HUES48 (cell line): Measurements from ENCODE around the gene TNRC18.
"Not testable (repeated sequence)": the region's sequence is repeated elsewhere in the genome, so short reads cannot be mapped to it uniquely, and the experiment has no call there.

ENCODE experiments used
- H3K27ac ChIP-seq: one replicate; pipeline ENCODE4 v1.7.0; 2013; ENCODE audit warnings: low read depth, low read length, inconsistent platforms
- H3K27me3 ChIP-seq: 2 replicates; pipeline ENCODE4 v1.6.1; 2013; ENCODE audit warnings: mild to moderate bottlenecking, low read length; ENCODE audit not compliant: control insufficient read depth, insufficient read depth
- H3K36me3 ChIP-seq: 2 replicates; pipeline ENCODE4 v1.6.1; 2013; ENCODE audit warnings: low read length; ENCODE audit not compliant: control insufficient read depth, insufficient read depth
- H3K4me1 ChIP-seq: 2 replicates; pipeline ENCODE4 v1.6.1; 2013; ENCODE audit warnings: mild to moderate bottlenecking, low read length; ENCODE audit not compliant: control insufficient read depth, insufficient read depth
- H3K4me3 ChIP-seq: 2 replicates; pipeline ENCODE4 v1.5.1; 2013; ENCODE audit warnings: mild to moderate bottlenecking, low read depth, low read length
- H3K9ac ChIP-seq: 2 replicates; pipeline ENCODE4 v1.6.1; 2013; ENCODE audit warnings: mild to moderate bottlenecking, low read depth, low read length, moderate library complexity
- H3K9me3 ChIP-seq: 2 replicates; pipeline ENCODE4 v1.6.1; 2013; ENCODE audit warnings: low read length; ENCODE audit not compliant: control insufficient read depth, insufficient read depth

Gene TNRC18

DNA sequence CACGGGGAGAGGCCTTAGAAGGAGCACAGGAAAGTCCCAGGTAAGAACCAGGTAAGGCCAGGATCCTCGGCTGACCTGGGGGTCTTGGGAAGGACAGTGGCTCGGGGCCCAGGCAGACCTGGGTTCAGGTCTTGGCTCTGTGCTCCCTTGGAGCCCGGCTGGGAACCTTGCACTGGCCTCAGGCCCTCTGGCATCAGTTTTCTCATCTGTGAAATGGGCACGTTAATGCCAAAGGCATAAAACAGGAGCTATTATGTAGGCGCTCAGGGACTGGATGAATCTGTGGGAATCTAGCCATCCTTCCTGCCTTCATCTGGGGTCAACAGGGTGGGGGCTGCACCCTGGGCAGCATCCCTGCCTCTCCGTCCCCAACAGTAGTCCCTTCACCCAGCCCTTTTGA is 149.2 kb downstream of the TNRC18 start:
- Histone ChIP-seq H3K9me3 (no peaks in the 10 kb centered on the region), H3K9ac (no peak overlapping the region), H3K4me1 (no peaks in the 10 kb centered on the region), H3K4me3 (no peak overlapping the region), H3K36me3 (no peaks in the 10 kb centered on the region), H3K27ac (no peak overlapping the region), H3K27me3 (no peaks in the 10 kb centered on the region)

DNA sequence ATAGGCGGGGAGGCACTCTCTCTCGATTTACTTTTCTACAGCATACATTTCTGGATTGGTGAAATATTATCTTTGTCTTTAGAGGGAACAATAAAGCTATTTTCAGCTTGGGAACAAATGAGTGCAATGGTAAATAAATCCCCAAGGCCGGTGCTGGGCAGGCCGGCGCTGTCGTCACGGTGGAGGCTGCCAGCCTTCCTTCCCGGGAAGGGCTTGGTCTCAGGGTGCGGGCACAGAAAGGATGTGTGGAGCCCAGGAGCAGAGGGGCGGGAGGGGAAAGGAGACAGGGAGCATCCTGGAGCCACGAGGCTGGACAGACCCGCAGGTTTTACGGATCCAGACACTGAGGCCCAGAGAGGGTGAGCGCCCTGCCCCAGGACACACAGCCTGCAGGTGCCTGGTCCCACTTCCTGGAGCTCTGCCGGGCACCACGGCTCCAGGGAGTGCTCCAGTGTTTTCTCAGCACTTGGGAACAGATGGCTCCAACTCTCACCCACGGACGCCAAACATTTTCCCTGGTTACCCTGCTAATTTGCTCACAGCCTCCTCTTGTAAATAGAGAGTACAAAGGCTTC is 149.7 kb downstream of the TNRC18 start:
- not testable (repeated sequence) for H3K27ac ChIP-seq, H3K4me1 ChIP-seq, H3K36me3 ChIP-seq, H3K4me3 ChIP-seq, H3K9me3 ChIP-seq, H3K9ac ChIP-seq, H3K27me3 ChIP-seq

DNA sequence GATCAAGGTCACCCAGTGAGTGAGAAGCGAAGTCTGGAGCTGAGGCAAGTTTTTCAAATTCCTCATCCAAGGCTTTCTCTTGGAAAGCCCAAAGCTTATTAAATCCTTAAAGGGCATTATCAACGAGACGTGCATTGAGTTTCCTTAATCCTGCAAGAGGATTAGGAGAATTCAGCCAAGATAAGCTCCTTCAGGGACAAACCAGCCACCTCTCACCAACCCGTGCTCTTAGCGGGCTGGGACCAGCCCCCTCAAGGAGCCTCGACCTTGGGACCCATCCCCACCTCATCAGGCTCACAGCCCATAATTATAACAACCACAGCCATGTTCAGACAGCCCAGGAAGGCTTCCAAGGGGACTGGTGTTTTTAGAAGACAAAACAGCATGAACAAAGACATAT is 152.8 kb downstream of the TNRC18 start:
- no peak overlapping the region for H3K9ac ChIP-seq
- H3K36me3 ChIP-seq: no peaks in the 10 kb centered on the region
- no peak overlapping the region for H3K4me3 ChIP-seq
- H3K27me3 ChIP-seq: no peaks in the 10 kb centered on the region
- peaks cover 4% of the 10 kb centered on the region; the same call in 1 of the 2 replicates for H3K4me1 ChIP-seq
- no peaks in the 10 kb centered on the region for H3K9me3 ChIP-seq
- H3K27ac ChIP-seq: no peak overlapping the region

DNA sequence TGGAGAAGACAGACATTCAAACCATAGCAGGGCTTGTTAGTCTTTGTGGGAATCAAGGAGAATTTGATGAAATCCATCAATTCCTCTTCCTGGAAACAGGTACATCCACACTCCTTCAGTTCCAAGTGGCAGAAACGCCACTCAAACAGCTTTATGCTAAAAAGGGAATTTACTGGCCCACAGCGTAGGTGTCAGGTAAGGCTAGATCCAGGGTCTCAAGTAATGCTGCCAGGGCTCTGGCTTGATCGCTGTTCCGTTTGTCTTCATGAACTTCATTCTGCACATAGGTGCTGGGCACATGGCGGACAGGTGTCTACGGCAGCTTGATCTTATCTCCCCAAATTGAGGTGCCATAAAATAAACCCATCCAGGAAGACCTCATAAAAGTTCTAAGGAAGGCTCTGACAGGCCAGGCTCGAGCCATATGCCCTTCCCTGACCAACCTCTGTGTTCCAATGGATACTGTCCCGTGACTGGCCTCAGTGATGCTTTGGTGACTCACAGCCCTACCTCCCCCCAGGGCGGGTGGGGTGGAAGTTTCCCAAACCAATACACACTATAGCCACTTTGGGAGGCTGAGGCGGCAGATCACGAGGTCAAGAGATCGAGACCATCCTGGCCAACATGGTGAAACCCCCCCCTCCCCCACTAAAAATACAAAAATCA is 153.5 kb downstream of the TNRC18 start:
- H3K27me3 ChIP-seq, H3K4me3 ChIP-seq, H3K27ac ChIP-seq, H3K36me3 ChIP-seq, H3K4me1 ChIP-seq, H3K9ac ChIP-seq, H3K9me3 ChIP-seq: not testable (repeated sequence)

DNA sequence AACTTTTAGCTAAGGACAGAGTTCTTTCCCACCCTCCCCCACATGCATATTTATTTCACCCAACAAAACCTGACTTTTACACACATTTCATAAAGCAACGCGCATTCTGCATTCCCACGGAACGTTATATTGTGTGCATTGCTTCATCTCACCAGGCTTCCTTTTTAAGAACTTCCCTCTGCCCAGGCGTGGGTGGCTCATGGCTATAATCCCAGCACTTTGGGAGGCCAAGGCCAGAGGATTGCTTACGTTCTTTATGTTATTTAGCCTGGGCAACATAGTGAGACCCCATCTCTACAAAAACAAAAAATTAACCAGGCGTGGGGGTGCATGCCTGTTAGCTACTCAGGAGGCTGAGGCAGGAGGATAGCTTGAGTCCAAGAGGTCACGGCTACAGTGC is 155.8 kb downstream of the TNRC18 start:
- not testable (repeated sequence) for H3K4me3 ChIP-seq, H3K9me3 ChIP-seq, H3K27me3 ChIP-seq, H3K9ac ChIP-seq, H3K36me3 ChIP-seq, H3K4me1 ChIP-seq, H3K27ac ChIP-seq

DNA sequence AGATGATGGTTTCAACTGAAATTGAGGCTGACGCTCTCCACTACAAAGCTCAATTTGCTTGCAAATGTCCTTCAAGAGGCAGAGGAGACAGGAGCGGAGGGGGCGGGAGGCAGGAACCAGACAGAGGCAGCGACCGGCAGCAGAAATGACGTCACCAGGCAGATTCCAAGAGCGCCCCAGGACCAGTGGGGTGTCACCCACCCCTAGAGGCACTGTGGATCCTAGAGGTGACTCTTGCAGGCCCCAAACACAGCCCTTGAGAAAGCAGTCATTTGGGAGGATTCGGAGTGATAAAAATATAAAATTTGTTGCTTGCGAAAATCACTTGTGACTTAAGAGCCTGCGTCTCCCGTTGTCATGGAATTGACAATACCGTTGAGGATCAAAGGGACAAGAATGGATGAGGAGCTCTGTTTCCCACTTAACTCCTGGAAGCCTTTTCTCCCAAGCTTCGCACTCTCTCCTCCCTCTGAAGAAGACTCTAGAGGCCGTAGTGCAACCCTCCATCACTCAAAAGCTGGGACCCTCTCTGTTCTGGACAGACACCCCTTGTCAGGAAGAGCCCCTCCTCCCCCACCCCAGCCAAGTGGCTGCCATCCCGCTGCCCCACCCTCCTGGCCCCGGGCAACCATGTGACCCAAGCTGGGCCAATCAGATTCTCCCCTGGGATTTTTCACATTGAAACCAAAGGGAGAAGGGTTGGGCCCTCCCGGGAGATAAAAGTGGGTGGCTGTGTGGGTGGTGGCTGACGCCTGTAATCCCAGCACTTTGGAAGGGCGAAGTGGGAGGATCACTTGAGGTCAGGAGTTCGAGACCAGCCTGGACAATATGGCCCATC is 157.2 kb downstream of the TNRC18 start:
- no peaks in the 10 kb centered on the region for H3K9me3 ChIP-seq
- no peak overlapping the region for H3K9ac ChIP-seq
- H3K27me3 ChIP-seq: no peaks in the 10 kb centered on the region
- H3K4me1 ChIP-seq: peaks cover 4% of the 10 kb centered on the region; the same call in 1 of the 2 replicates
- H3K27ac ChIP-seq: no peak overlapping the region
- no peaks in the 10 kb centered on the region for H3K36me3 ChIP-seq
- H3K4me3 ChIP-seq: no peak overlapping the region

DNA sequence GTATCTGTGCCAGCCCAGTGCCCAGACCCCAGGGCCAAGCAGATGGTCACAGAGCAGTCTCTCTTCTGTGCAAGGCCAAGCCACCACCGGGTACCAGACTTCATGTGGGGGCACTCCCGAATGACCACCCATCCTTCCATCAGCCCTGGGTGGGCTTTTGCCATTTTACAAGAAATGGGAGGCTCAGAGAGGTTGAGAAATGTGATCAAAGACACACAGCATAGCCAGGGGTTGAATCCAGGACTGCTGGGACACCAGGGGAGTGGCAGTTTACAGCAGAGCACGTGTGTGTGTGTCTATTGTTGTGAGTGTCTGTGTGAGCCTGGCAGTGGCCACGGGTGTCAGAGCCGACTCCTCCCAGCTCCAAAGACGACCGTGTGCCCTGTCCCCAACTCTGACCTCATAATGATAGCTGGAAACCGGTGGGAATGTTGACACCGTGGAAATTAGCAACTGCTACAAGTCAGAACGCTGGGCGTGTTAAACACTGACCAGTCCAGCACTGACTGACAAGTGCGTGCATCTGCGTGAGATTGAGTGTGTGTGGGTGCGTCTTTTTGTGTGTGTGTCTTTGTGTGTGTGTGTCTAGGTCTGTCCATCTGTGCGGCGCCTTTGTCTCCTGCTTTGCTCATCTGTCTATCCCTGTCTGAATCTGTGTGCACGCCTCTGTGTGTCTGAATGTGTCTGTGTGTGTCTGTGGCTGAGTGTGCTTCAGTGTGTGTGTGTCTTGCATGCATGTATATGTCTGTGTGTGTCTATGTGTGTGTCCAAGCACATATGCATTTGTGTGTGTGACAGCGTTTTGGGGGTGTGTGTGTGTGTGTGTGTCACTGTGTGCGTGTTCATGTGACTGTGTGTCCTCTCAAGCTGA is 158.1 kb downstream of the TNRC18 start:
- H3K9me3 ChIP-seq: no peaks in the 10 kb centered on the region
- H3K27ac ChIP-seq: no peak overlapping the region
- no peak overlapping the region for H3K9ac ChIP-seq
- H3K4me3 ChIP-seq: no peak overlapping the region
- no peaks in the 10 kb centered on the region for H3K27me3 ChIP-seq
- no peaks in the 10 kb centered on the region for H3K36me3 ChIP-seq
- H3K4me1 ChIP-seq: peaks cover 4% of the 10 kb centered on the region; the same call in 1 of the 2 replicates

DNA sequence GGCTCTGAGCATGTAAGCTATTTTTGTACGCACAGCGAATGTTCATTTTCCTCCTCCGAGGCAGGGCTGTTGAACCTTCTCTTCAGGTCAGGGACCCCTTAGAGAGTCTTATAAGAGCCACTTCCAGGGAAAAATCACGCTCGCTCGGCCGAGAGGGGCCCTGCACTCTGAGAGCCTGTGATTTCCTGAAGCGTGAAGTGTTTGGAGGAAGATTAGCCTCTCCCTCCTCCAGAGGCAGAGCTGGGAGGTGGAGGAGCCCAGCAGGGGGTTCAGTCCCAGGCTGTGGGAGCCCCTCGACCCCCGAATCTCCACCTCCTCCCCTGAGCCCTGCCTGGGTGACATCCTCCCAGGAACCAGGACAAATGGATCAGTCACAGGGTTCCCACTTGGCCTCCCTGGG is 160.6 kb downstream of the TNRC18 start:
- H3K4me1 ChIP-seq, H3K4me3 ChIP-seq, H3K9me3 ChIP-seq: not testable (repeated sequence)

DNA sequence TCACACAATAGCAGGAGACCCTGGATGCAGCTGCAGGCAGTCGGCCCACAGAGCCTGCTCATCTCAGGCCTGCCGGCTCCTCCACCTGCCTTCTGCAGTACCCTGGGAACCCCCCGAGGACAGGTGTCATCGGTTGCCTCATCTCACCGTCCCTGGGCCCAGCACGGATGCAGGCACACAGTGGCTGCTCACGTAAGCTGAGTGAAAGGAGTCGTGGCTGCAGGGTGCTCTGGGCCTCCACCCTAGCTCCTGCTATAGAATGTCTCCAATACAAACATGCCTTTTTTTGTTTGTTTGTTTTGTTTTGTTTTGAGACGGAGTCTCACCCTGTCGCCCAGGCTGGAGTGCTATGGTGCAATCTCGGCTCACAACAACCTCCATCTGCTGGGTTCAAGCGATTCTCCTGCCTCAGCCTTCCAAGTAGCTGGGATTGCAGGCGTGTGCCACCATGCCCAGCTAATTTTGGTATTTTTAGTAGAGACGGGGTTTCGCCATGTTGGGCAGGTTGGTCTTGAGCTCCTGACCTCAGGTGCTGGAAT is 163.0 kb downstream of the TNRC18 start:
- H3K4me1 ChIP-seq, H3K9ac ChIP-seq, H3K4me3 ChIP-seq, H3K27me3 ChIP-seq, H3K9me3 ChIP-seq, H3K27ac ChIP-seq, H3K36me3 ChIP-seq: not testable (repeated sequence)

More for the DNA sequence above, 160.6 kb downstream of the TNRC18 start:
- not testable (repeated sequence) for H3K27ac ChIP-seq, H3K9ac ChIP-seq, H3K27me3 ChIP-seq, H3K36me3 ChIP-seq
